Mesangial cell (primary cell): ENCODE measurements around the gene PEMT. TPM values are rescaled to one million over a fixed set of nuclear protein-coding genes. Genes with fewer than 3 reads are reported as not detected.

Experiments
- total RNA-seq: library from RNA; depleted of rRNA; stranded (reverse); fragments of >200 nt; gene quantifications from 2 replicates; pipeline ENCODE4 v1.2.3, GENCODE V29; 2015

The PEMT gene
- 85.1 and 189 TPM in 2 replicates for total RNA-seq

GRCh38 chr17:17591355-17592298 lies at the start of gene PEMT:
TSS of gene PEMT (minus strand) at chr17:17591708. CDS start at chr17:17591626, 82 bp downstream.

GRCh38 chr17:17496189-17497064 lies 95.1 kb downstream of the PEMT start, which contains the start of gene RASD1:
TSS of gene RASD1 (minus strand) at chr17:17496395. CDS start at chr17:17496181, 214 bp downstream.

GRCh38 chr17:17476865-17477467 lies 114.5 kb downstream of the PEMT start, which contains the start of gene MED9:
TSS of gene MED9 (plus strand) at chr17:17477000. CDS start at chr17:17477042, 42 bp downstream.

Other genes with a start within 250 kb of the PEMT start
- gene MED9, start 114.7 kb downstream of the PEMT start, total RNA-seq: 12.2 and 16.9 TPM in 2 replicates
- gene RASD1, start 95.3 kb downstream of the PEMT start, total RNA-seq: 0.33 and 2.9 TPM in 2 replicates
- 27.4 and 52.0 TPM in 2 replicates for gene RAI1, start 89.8 kb upstream of the PEMT start, total RNA-seq
- 100 and 135 TPM in 2 replicates for gene SREBF1, start 245.3 kb upstream of the PEMT start, total RNA-seq